Stimulated activated CD4-positive, alpha-beta T cell treated with anti-CD3 and anti-CD28 coated beads, Interleukin-4, amount 100 ng/mL, for 1 hour (primary cell): ENCODE results near the gene SLC38A10.
A peak's percentile ranks its signal among the peaks of the same experiment; 100 is the strongest.

Experiments
- DNase-seq: peaks from one replicate; pipeline ENCODE4 v3.0.0-alpha.2; 2020

SLC38A10 gene

DNA sequence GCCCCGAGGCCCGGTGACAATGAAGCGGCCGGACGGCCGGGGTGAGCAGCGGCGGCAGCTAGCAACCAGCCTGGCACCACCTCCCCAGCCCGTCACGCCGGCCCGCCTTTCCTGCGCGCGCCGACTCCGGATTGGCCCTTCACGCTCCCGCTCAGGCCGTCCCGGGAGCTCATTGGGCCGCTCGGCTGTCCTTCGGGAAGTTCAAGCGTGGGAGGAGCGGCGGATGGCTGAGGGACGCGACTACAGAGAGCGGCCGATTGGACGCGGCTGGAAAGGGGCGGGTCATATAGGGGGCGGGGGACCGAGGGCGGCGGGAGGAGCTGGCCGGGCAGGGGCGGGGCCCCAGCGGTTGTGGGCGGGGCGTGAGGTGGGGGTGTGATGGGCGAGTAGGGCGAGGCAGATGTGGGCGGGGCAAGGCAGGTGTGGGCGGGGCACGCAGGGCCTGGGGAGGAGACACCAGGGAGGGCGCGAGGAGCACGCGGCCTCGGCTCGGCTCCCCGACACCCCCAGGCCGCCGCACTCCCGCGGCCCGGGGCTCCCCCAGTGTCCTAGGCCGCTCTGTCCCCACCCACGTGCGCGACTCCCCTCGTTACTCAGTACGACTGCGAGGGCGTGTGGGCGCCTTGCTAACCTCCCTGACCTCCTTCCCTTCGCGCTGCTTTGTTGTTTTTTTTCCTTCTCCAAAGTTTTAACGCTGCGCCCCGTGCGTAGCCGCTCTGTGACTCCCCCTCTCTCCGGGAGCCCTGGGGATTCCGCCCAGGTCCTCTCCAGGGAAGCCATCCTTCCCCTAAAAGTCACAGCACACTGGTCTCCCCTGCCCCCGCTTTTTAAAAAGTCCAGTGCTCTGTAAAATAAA is 72.0 kb downstream of the SLC38A10 start, which contains the start of gene CEP131:
TSS of gene CEP131 (minus strand) at position 60 of the 856 bp plus-strand sequence. CDS start 2,909 bp downstream, outside the sequence.
- DNase-seq, result peak; percentile 100

DNA sequence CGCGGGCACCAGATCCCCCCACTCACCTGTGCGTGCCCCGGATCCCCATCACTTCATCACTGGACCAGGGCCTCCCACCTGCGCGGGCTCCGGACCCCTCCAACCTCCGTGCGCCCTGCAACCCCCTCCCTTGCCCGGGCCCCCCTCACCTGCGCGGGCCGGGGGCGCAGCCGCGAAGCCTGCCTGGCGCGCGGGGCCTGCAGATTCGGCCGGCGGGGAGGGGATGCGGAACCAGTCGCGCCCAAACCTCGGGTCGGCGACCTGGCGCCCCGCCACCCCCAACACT is 72.5 kb downstream of the SLC38A10 start:
- no peak for DNase-seq

DNA sequence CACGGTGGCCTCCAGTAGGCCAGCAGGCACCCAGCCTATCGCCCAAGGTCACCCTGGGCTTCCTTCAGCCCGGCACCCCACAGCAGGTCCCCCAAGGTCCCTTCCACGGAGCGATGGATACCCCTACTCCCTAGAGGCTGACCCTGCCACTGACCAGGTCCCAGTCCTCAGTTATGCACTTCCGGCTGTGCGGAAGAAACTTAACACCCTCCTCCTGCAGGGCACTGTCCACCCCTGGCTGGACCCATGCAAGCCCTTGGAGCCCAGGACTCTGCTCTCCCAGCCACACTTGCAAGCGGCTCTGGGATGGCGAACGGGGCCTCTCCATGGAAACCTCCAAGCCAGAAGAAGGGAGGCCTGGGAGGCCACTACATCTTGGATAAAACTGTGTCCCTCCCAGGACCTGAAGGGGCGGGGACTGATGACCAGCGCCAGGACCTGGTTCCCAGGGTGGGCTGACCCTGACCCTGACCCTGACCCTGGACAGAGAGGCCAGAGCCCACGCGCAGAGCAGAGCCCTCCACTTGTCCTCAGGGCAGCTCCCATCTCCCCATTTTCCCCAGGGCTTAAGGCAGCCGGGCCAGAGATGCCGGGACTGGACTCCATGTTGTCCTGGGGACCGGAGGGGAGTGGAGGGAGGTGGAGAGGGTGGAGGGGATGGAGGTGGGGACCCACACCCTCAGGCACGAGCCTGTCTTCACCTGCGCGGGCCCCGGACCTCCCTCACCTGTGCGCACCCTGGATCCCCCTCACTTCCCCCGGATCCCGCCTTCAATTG is 73.1 kb downstream of the SLC38A10 start:
- DNase-seq, result no peak

DNA sequence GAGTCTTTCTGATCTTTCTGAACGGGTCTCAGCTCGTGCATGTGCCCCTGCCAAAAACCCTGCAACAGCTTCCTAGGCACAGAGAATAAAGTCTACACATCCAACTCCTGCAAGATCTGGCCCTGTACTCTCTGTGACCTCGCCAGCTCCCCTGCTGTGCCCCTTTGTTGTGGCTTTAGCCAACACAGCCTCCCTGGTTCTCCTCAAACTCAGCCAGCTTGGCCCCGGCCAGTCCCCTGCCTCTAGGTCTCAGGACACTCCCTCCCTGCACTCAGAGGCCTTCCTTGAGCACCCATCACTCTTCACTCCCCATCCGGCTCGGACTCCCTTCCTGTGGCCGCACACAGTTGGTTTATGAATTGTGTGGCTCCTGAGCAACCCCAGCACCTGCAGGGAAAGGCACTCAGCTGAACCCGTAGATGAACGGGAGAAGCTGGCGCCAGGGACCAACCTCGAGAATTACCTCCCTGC is 73.7 kb downstream of the SLC38A10 start:
- no peak for DNase-seq

DNA sequence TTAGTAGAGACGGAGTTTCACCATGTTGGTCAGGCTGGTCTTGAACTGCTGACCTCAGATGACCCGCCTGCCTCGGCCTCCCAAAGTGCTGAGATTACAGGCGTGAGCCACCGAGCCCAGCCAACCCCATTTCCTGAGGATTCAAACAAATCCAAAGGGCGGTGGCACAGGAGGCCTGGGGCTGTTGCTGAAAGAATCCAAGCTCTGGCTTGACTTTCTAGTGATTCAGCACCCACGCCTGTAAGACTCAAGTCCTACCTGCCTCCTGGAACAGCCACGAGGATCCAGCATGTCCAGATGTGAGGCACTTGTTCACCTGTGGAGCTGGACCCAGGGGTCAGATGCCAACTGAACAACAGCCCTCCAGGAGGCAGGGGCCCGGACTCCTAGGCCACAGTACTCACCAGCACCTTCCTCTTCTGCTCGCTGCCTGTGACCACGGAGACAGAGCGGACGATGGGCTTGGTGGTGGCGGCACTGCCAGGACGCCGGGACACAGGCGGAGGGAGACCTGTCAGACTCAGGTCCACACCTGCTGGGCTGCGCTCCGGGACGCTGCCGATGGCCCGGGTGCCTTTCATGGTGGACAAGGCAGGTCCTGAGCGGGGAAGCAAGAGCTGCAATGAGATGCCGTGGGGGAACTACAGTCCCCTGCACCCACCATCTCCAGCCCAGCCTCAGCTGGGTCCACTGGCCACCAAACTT is 75.5 kb downstream of the SLC38A10 start:
- no peak for DNase-seq

DNA sequence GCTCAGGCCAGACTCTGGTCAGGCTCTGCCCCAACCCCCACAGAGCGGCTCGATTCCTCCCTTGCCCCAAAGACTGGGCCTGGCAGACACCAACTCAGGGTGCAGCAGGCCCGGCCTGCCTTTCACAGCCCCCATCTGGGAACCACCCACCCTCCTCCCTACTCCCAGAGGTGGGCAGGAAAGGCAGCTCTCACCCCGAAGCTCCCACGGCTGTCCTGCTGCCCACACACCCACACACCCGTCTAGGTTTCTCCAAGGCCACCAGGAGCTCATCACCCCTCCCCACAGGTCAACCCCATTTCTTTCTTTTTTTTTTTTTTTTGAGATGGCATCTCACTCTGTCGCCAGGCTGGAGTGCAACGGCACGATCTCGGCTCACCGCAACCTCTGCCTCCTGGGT is 76.1 kb downstream of the SLC38A10 start:
- no peak for DNase-seq

DNA sequence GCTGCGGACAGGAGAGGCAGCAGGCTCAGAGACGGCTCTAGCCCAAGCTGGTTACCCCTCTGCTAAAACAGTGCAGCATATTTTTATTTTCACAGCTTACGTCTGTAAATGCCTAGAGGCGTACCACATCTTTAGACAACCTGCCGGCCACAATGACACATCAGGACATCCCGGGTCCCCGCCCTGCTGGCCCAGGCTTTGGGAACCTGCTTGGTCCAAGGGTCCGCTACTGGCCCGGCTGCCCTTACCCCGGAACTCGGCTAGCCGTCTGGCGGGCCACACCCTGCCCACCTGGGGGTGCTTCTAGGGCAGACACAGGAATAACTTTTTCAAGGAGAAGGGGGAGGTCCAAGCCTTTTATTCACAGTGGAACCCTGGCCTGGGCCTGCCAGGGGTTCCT is 76.6 kb downstream of the SLC38A10 start:
- DNase-seq, result no peak

DNA sequence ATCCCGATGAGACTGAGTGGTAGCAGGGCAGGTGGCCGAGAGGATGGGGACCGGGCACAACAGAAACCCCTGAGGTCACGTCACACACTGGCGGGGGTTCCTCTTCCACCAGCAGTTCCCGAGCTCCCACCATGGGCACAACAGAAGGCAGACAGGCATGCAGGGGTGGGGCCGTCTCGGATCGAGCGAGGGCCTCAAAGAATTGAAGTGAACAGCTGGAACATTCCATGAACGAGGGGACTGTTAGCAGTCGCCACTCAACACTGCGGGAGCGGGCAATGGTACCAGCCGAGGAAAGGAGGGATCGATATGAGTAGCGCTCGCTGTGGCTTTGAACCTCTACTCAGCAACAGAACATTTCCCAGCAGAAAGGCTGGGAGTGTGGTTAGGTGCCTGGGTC is 77.6 kb downstream of the SLC38A10 start:
- DNase-seq, result no peak

DNA sequence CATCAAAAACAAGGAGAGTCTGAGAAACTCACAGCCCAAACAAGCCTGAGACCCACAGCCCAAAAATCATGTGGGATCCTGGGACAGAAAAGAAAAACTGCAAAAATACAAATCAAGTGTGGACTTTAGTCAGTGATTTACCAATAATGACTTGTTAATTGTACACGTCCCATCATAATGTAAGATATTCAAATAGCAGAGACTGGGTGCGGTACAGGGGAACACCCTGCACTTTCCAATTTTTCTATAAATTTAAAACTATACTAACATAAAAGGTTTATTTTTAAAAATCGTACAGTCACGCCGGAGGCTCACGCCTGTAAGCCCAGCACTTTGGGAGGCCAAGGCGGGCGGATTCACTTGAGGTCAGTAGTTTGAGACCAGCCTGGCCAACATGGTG is 81.1 kb downstream of the SLC38A10 start:
- DNase-seq, result no peak

DNA sequence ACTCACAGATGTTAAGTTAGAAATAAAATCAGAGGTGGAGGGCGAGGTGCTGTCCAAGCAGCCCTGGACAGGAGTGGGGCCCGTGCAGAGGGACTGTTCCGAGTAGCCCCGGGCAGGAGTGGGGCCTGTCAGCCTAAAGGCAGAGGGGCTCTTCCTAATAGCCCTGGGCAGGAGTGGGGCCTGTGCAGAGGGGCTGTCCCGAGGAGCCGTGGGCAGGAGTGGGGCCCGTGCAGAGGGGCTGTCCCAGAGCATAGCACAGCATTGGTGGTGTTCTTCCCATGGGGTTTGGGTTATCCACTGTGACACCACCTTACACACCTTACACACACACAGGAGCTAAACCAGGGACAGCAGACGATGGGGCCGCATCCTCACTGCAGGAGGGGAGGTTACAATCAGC is 82.7 kb downstream of the SLC38A10 start:
- DNase-seq, result no peak

DNA sequence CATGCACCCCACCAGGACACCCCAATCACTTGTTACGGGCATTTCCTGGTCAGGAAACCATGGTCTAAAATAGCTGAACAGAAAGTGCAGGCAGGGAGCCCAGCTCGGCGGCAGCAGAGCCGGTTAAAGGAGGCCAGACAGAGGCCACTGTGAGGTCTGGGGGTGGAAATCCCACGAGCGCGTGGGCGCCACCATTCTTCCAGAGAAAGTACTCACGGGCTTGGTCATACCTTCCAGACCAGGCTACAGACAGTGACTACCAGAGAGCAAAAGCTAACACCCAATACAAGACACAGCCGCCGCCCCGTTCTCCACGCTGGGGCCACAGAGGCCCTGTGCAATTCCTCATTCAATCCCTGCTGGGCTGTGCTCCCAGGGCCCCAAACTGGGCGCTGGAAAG is 84.2 kb downstream of the SLC38A10 start:
- no peak for DNase-seq

DNA sequence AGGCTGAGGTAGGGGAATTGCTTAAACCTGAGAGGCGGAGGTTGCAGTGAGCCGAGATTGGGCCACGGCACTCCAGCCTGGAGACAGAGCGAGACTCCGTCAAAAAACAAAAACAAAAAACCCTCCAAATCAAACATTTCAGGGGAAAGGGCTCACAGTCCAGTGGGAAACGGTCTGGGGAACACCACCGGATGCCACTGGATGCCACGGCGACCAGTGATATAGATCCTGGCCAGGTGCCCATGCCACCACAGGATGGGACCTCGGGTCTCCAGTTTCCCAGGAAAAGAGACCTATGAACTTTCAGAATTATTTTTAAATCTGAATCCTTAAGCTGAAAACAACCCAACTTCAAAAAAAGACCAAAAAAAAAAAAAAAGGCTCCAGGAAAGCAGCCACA is 84.6 kb downstream of the SLC38A10 start:
- DNase-seq, result no peak

DNA sequence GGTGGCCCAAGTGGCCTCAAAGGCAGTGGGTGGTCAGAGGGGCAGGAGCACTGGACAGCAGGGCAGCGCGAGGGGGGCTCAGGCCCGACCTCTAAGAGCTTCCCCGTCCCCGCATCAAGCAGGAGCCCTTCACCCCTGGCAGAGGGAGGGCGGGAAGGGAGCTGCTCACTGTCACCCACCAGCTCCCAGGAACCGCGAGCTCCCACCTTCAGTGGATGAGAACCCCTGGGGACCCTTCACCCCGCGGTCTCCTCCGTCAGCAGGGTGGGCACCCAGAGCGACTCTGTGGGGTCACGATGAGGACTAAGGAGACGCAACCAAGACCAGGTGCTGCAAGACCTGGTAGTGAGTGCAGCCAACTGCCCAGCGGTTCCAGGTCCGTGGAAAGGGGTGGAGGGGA is 86.0 kb downstream of the SLC38A10 start:
- no peak for DNase-seq

DNA sequence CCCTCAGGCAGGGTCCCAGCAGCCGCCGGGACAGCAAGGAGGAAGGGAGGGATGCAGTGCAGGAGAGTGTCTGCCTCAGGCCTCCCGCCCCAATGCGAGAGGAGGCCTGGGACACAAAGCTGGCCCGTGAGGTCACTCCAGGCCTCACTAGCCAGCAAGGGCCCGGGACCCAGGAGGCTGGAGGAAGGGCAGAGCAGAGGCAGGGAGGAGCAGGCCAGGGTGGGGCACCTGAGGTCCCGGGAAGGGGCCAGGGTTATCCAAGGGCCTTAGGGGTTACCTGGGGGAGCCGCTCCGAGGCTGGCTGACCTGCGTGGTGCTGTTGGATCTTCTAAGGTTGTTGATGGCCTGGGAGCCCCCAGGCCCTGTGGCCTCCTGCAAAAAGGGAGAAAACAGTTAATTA is 86.5 kb downstream of the SLC38A10 start:
- no peak for DNase-seq

DNA sequence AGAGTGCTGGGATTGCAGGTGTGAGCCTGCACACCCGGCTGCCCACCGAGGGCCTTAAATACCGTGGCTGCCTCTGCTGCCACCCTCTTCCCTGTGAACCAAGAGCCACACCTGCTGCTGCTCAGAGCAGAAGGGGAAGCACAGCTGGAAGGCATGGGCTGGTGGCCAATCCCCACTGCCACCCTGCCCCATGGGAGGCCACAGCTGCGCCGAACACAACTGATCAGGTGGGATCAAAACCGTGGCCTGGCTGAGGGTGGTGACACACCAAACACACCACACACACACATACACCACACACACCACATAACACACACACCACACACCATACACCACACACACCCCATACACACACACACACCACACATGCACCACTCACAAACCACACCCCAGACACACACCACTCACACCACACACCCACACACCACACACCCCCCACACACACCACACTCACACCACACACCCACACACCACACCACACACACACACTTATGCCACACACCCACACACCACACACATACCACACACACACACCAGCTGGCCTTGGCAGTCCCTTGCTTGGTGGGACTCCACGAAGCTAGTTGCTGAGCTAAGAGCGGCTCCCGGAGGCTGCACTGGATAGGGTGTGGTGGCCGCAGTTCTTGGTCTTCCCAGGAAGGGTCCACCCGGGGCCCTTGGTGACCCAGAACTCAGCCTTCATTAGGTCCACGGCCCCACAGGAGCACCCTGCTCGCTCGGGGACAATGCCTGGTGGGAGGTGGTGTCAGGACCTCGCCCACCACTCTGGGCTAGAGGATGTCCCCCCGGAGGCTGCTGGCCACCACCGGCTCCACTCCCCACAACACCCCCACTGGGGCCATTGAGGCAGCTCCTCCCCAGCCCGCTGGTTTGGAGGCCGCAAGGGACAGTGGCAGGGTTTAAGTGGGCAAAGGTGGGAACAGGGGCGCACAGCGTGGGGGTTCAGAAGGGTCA is 87.2 kb downstream of the SLC38A10 start:
- no peak for DNase-seq

DNA sequence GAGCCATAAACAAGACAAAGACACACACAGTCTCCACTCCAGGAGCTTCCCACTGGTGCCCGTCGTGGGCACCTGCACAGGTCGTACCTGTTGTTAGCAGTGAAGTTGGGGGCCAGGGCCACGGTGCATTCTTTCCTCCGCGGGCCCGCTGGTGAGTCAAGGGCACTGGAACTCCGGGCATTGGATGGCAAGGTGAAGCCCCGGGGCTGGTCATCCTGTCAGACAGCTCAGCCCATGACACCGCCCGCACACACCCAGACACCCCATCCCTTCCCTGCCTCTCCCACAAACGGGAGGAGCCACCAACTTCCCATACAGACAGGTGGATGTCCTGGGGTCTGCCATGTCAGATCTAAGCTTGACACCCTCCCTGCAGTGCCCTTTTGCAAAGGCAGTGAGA is 88.5 kb downstream of the SLC38A10 start:
- DNase-seq, result no peak

DNA sequence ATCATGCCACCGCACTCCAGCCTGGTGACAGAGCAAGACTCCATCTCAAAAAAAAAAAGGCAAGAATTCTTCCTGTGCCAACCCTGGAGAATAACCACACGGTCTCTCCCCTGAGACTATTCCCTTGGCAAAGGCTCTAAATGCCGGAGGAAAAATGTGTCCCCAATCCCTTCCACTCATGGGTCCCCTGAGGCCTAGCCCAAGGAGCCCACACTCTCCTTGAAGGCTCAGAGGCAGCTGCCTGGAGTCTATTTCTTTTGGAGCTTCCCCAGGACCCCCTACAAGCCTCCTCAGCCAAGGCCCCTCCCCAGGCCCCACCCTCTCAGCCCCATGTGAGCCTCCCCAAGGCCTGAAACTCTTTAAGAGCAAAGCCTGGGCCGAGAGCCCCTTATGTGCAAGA is 88.9 kb downstream of the SLC38A10 start:
- DNase-seq, result no peak

DNA sequence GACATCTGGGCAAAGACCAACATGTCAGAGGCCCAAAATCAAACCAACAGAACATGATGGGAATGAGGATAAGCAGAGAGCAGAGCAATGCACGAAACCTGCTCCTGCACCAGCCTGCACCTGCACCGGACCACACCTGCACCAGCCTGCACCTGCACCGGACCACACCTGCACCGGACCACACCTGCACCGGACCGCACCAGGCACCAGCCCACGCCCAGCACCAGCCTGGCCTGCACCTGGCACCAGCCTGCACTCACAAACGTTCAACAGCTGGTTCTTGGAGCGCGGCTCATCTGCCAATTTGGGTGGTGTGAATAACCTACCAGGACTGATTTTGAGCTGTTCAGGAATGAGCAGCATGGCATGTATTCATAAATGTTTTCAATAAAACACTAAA is 90.5 kb downstream of the SLC38A10 start:
- no peak for DNase-seq

DNA sequence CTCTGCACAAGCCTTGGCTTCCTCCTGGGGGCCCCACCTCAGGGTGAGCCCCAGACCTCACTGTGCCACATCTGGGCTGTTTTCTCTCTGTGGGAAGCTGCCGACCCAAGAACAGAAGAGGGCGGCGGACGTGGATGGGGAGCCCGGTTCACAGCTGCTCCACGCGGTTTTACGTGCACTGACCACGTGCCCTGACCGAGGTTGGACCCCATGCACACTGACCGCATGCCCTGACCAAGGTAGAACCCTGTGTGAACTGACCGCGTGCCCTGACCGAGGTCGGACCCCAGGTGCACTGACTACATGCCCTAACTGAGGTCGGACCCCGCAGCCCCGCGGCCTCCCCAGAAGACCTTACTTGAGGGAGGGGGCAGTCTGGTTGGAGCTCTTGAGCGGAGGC is 92.0 kb downstream of the SLC38A10 start:
- no peak for DNase-seq

DNA sequence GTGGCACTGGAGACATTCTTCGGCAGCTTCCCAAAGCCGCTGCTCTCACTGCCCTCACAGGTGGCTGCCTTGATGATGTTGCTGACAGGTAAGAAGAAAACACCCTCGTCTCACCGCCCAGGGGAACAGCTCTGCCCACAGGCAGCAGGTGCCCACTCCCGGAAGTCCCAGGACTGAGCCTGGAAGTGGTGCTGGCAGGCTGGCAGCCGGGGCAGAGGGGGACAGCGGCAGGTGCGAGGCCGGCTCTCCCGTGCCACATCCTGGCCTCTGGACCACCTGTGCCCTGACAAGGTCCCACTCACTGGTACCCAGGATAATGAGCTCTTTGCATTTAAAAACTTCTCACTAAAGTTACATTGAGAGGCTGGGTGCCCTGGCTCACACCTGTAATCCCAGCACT is 92.8 kb downstream of the SLC38A10 start:
- no peak for DNase-seq

DNA sequence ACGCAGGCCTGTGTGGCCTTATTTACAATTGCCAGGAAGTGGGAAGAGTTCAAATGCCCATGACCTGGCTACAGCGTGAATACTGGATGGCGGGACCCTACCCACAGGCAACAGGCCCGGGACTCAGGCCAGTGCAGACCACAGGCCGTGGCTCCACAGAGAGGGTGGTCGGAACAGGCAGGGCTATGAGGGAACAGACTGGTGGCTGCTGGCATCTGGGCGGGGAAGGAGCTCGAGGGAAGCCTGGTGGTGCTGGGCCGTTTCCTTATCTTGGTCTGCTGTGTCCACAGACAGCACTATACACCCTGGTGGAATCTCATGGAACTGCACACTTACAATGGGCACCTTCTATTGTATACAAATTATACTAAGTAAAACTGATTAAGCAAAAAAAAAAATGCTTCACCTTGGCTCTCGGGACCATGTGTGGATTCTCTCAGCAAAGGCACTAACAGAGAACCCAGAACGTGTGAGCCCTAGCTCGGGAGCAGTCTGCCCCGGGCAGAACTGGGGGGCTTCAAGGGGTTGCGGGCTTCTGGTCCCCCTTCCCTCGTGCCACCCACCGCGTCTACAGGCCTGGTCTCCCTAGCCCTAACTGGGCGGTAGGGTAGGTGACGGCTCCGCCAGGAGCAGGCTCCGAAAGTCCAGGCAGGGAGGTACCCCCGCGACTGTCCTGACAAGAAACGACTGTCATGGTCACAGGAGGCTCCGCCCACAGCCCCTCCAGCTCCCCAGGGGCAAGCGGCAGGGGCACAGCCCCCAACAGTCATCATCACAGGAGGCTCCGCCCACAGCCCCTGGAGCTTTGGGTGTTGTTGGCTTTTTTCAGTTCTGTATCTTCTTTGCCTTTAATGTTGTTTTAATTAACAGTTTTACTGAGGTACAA is 94.2 kb downstream of the SLC38A10 start:
- no peak for DNase-seq
